Measurements from ENCODE around the gene GPC2.

GPC2 gene

DNA sequence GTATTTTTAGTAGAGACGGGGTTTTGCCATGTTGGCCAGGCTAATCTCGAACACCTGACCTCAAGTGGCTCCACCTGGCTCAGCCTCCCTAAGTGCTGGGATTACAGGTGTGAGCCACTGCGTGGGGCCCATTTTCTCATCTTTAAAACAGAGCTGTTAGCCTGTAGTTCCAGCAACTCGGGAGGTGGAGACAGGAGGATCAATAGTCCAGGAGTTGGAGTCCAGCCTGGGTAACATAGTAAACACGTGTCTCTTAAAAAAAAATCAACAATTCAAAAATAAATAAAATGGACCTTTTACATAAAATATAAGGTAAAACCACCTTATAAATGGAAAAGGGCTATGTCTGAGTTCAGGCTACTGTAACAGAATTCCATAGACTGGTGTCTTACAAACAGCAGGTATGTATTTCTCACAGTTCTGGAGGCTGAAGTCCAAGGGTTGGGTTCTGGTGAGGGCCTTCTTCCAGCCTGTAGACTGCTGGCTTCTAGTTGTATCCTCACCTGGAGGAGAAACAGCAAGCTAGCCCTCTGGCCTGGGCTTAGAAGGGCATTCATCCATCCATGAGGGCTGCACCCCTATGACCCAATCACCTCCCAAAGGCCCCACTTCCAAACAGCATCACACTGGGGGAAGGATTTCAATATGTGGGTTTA, 35.6 kb upstream of the GPC2 start:
- TF ChIP-seq, protein P1, sequence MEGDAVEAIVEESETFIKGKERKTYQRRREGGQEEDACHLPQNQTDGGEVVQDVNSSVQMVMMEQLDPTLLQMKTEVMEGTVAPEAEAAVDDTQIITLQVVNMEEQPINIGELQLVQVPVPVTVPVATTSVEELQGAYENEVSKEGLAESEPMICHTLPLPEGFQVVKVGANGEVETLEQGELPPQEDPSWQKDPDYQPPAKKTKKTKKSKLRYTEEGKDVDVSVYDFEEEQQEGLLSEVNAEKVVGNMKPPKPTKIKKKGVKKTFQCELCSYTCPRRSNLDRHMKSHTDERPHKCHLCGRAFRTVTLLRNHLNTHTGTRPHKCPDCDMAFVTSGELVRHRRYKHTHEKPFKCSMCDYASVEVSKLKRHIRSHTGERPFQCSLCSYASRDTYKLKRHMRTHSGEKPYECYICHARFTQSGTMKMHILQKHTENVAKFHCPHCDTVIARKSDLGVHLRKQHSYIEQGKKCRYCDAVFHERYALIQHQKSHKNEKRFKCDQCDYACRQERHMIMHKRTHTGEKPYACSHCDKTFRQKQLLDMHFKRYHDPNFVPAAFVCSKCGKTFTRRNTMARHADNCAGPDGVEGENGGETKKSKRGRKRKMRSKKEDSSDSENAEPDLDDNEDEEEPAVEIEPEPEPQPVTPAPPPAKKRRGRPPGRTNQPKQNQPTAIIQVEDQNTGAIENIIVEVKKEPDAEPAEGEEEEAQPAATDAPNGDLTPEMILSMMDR (IDR thresholded peaks at IDR 0.05; ENCODE audit: low read depth, low read length): no peak
- TF ChIP-seq MYC (IDR thresholded peaks at IDR 0.05; ENCODE audit: low read depth, low read length): no peak
- TF ChIP-seq MAX (IDR thresholded peaks at IDR 0.05; ENCODE audit: low read depth, low read length): no peak
- TF ChIP-seq POLR2A (IDR thresholded peaks at IDR 0.05; ENCODE audit: extremely low read depth, insufficient read length): no peak
- no peak for DNase-seq (ENCODE audit: low read depth)
- no peak overlapping the region for H3K4me3 ChIP-seq (ENCODE audit: low read depth, low read length)

- TF ChIP-seq, protein P1 (IDR thresholded peaks at IDR 0.05; ENCODE audit: low read depth, low read length): no peak
- TF ChIP-seq POLR2A (IDR thresholded peaks at IDR 0.05; ENCODE audit: extremely low read depth, insufficient read length) (no peak), MYC (IDR thresholded peaks at IDR 0.05; ENCODE audit: low read depth, low read length) (no peak), MAX (IDR thresholded peaks at IDR 0.05; ENCODE audit: low read depth, low read length) (no peak)
- DNase-seq (ENCODE audit: low read depth): no peak
- no peak overlapping the region for H3K4me3 ChIP-seq (ENCODE audit: low read depth, low read length)
Measured at GRCh38 chr7:100211342-100211780, 34.2 kb upstream of the GPC2 start.

DNA sequence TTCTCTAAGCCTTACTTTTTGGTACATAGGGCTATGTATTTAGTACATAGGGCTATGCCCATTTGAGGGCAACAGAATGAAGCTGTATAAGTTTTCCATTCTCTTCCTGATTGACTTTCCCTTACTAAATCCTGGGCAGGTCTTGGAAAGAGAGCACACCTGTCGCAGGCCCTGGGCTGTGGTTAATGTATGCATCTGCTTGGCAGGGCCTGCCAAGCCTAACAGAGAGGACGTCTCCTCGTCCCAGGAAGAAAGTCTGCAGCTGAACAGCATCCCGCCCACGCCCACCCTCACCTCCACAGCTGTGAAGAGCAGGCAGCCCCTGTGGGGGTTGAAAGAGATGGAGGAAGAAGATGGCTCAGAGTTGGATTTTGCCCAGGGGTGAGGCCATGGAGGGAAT, 33.6 kb upstream of the GPC2 start:
- H3K4me3 ChIP-seq (ENCODE audit: low read depth, low read length): no peak overlapping the region
- no peak for DNase-seq (ENCODE audit: low read depth)
- TF ChIP-seq POLR2A (IDR thresholded peaks at IDR 0.05; ENCODE audit: extremely low read depth, insufficient read length): peak; percentile 4
- TF ChIP-seq, protein P1 (IDR thresholded peaks at IDR 0.05; ENCODE audit: low read depth, low read length): no peak

GRCh38 chr7:100209493-100209892, 32.3 kb upstream of the GPC2 start:
- H3K4me3 ChIP-seq (ENCODE audit: low read depth, low read length): no peak overlapping the region
- DNase-seq (ENCODE audit: low read depth): no peak
- TF ChIP-seq, protein P1 (IDR thresholded peaks at IDR 0.05; ENCODE audit: low read depth, low read length): no peak
- no peak for TF ChIP-seq POLR2A (IDR thresholded peaks at IDR 0.05; ENCODE audit: extremely low read depth, insufficient read length)
- TF ChIP-seq MAX (IDR thresholded peaks at IDR 0.05; ENCODE audit: low read depth, low read length): no peak
- TF ChIP-seq MYC (IDR thresholded peaks at IDR 0.05; ENCODE audit: low read depth, low read length): no peak

DNA sequence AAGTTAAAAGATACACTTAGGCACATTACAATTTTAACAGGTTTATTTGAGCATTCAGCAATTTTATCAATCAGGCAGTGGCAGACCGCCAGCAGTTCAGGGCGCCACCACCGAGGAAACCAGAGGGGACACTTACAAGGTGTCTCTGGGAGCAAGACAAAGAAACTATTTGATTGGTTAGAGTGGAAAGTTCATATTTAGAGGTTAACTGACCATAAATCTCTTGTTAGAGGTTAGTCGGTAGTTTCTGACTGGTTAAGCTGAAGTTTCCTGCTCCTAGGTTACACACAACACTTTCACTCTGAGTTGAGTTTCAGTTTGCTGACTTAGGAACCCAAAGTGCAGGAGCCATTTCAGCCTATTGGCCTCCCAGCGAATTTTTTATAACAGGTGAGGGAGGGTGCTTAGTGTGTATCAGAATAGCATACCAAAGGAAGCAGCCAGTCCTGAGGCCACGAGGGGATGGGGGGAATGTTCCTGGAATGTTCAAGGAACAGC, 31.8 kb upstream of the GPC2 start:
- DNase-seq (ENCODE audit: low read depth): no peak
- no peak for TF ChIP-seq MYC (IDR thresholded peaks at IDR 0.05; ENCODE audit: low read depth, low read length)
- TF ChIP-seq, protein P1 (IDR thresholded peaks at IDR 0.05; ENCODE audit: low read depth, low read length): no peak
- H3K4me3 ChIP-seq (ENCODE audit: low read depth, low read length): no peak overlapping the region

- H3K4me3 ChIP-seq (ENCODE audit: low read depth, low read length): no peak overlapping the region
- TF ChIP-seq MAX (IDR thresholded peaks at IDR 0.05; ENCODE audit: low read depth, low read length) (no peak), MYC (IDR thresholded peaks at IDR 0.05; ENCODE audit: low read depth, low read length) (no peak), POLR2A (IDR thresholded peaks at IDR 0.05; ENCODE audit: extremely low read depth, insufficient read length) (no peak)
- TF ChIP-seq, protein P1 (IDR thresholded peaks at IDR 0.05; ENCODE audit: low read depth, low read length): no peak
- no peak for DNase-seq (ENCODE audit: low read depth)
Measured at GRCh38 chr7:100204454-100204853, 27.3 kb upstream of the GPC2 start.
